K562 (cell line): ENCODE results near the gene SPEG. TPM values are rescaled to one million over a fixed set of nuclear protein-coding genes. Genes with fewer than 3 reads are reported as not detected.

Experiments
- ETV1 ChIP-seq: fragments of 450-650 bp; conservative IDR thresholded peaks from 2 replicates; pipeline ENCODE4 v1.6.1; 2016; ENCODE audit warnings: missing genetic modification characterization, control low read depth, low read depth, missing compliant biosample characterization
- FOXP1 ChIP-seq: sonication (generic); formaldehyde crosslinking; IDR thresholded peaks from 2 replicates; pipeline ENCODE4 v1.8.0; 2022; ENCODE audit warnings: mild to moderate bottlenecking, missing genetic modification reagents
- KDM4B ChIP-seq, 2 experiments: fragments of 450-650 bp in 1 of 2; sonication (generic) in 1 of 2; IDR thresholded peaks; 2 replicates each; pipeline ENCODE4 v1.6.1; 2016 to 2017; ENCODE audit warnings: borderline replicate concordance in 2 of 2, antibody characterized with exemption in 1 of 2, low read depth in 1 of 2, mild to moderate bottlenecking in 1 of 2
- MED1 ChIP-seq: sonication (generic); formaldehyde crosslinking; IDR thresholded peaks from 2 replicates; pipeline ENCODE4 v1.8.1; 2023; ENCODE audit warnings: missing genetic modification reagents, borderline replicate concordance
- NFE2 ChIP-seq: IDR thresholded peaks from 2 replicates; pipeline ENCODE4 v1.6.1; 2014; ENCODE audit warnings: antibody characterized with exemption, low read depth
- PRPF4 ChIP-seq: fragments of 200-400 bp; formaldehyde crosslinking; IDR thresholded peaks from one replicate; pipeline ENCODE4 v1.6.1; 2017; ENCODE audit warnings: low read length, low read depth, mild to moderate bottlenecking; ENCODE audit not compliant: insufficient read depth, poor library complexity, severe bottlenecking
- SMARCE1 ChIP-seq: fragments of 450-650 bp; IDR thresholded peaks from 2 replicates; pipeline ENCODE4 v1.7.1; 2016; ENCODE audit warnings: mild to moderate bottlenecking
- SREBF2 ChIP-seq: sonication (generic); formaldehyde crosslinking; IDR thresholded peaks from 2 replicates; pipeline ENCODE4 v1.4.0; 2020; ENCODE audit warnings: mild to moderate bottlenecking, missing genetic modification reagents
- WHSC1 ChIP-seq: IDR thresholded peaks from one replicate; pipeline ENCODE4 v1.6.1; 2012; ENCODE audit warnings: low read length, control low read depth, inconsistent platforms
- ZBTB12 ChIP-seq: fragments of 250-450 bp; sonication (Bioruptor Pico); IDR thresholded peaks from 2 replicates; pipeline ENCODE4 v1.4.0; 2020
- ZKSCAN3 ChIP-seq: fragments of 250-450 bp; sonication (Bioruptor Pico); IDR thresholded peaks from 2 replicates; pipeline ENCODE4 v1.4.0; 2020
- ZNF175 ChIP-seq: fragments of 200-800 bp; sonication (Bioruptor generic); IDR thresholded peaks from 2 replicates; pipeline ENCODE4 v1.6.1; 2016; ENCODE audit warnings: low read depth, mild to moderate bottlenecking, missing genetic modification characterization, missing compliant biosample characterization
- ZNF24 ChIP-seq: fragments of 450-650 bp; IDR thresholded peaks from 2 replicates; pipeline ENCODE4 v1.6.1; 2016
- ZNF583 ChIP-seq: fragments of 250-450 bp; sonication (Bioruptor Pico); IDR thresholded peaks from 2 replicates; pipeline ENCODE4 v1.4.0; 2020
- ZNF584 ChIP-seq: fragments of 200-800 bp; sonication (Bioruptor generic); IDR thresholded peaks from 2 replicates; pipeline ENCODE4 v1.6.1; 2016; ENCODE audit warnings: low read depth, mild to moderate bottlenecking, missing genetic modification characterization, missing compliant biosample characterization
- polyA plus RNA-seq, 8 experiments: library from polyadenylated mRNA; depleted of rRNA in 4 of 8; stranded (reverse) in 5 of 8; unstranded in 3 of 8; fragments of >200 nt; fragmentation: Nextera tagmentation in 2 of 8; fragmentation: Illumina TruSeq in 1 of 8; extraction: Ambion mirVana in 2 of 8; extraction: Trizol in 1 of 8; gene quantifications; 2 replicates each; pipeline versions ENCODE4 v1.2.1 to v1.2.3, GENCODE V29; 2011 to 2014; ENCODE audit warnings: inconsistent platforms in 1 of 8, missing spikeins in 1 of 8
- total RNA-seq, 7 experiments: library from RNA; depleted of rRNA in 6 of 7; stranded (reverse); fragments of >200 nt in 6 of 7; fragmentation: Illumina TruSeq in 2 of 7; extraction: Trizol in 2 of 7; gene quantifications; 2 replicates each; pipeline versions ENCODE4 v1.2.1 to v1.2.3, GENCODE V29; 2011 to 2021; ENCODE audit warnings: low replicate concordance in 1 of 7
- TF ChIP-seq, protein P1 (sequence below), 2 experiments: IDR thresholded peaks in 1 of 2; conservative IDR thresholded peaks in 1 of 2; 2 replicates each; pipeline ENCODE4 v1.6.1; 2016; ENCODE audit warnings: low read depth in 2 of 2, mild to moderate bottlenecking in 1 of 2, missing compliant biosample characterization in 1 of 2, missing genetic modification characterization in 1 of 2, moderate library complexity in 1 of 2
- TF ChIP-seq, protein P2 (sequence below): fragments of 450-650 bp; formaldehyde crosslinking; IDR thresholded peaks from 2 replicates; pipeline ENCODE4 v1.4.0; 2022; ENCODE audit warnings: mild to moderate bottlenecking, moderate library complexity
- TF ChIP-seq, protein P3 (sequence below): fragments of 250-450 bp; sonication (Bioruptor Pico); IDR thresholded peaks from 2 replicates; pipeline ENCODE4 v1.8.0; 2022; ENCODE audit warnings: moderate library complexity, mild to moderate bottlenecking, inconsistent platforms
- TF ChIP-seq, protein P4 (sequence below): fragments of 200-800 bp; sonication (Bioruptor generic); IDR thresholded peaks from 2 replicates; pipeline ENCODE4 v1.6.1; 2017; ENCODE audit warnings: missing genetic modification characterization, missing compliant biosample characterization

SPEG gene
- total and polyA plus RNA-seq, 9 of the 15 experiments (the other 6 are each of a cell fraction or from before 2014, with no cell fraction given) = 0.49 to 8.7 (median 3.0) TPM

DNA sequence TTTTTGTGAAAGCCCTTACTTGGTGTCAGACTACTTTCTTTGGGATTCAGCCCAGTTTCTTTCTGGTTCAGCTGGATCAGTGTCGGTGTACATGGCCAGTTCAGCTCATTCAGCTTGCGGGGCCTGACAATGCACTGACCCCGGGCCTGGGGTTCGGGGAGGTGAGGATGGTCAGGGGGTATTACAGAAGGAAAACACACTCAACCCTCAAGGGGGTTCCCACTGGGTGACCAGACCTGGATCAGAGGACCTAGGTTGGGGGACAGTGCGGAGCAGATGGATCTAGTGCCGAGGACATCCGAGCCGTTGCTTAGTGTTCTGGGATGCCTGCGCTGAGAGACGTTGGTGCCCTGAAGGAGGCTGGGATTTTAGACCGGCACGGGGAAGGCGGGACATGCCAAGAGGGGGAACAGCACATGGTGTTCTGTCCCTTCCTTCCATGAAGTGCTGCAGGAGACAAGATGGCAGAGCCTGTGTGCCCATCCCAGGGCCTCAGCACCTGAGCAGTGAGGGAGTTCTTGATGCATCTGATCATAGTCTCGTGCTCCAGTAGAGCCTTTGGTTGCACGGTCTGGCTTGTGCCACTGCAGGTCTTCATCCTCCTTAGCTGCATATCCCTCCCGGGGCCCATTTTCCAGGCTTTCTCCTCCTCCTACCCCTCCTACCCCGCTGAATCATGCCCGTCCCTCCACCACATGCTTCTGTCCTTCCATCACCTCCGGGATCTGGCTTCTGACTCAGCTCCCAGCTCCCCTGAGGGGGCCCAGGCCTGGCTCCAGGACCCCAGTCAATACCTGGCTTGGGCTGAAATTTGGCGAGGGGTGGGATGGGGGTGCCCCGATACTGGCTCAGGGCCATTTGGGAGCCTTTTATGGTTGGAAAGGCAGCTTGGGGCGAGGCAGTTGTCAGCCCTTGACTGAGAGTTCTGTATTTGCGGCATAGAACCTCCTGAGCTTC lies 18.0 kb downstream of the SPEG start (continued):
- TF ChIP-seq KDM4B (IDR thresholded peaks at IDR 0.05; ENCODE audit: borderline replicate concordance in 2 of 2, low read depth in 1 of 2) (no peak), MED1 (CRISPR knock-in tag) (no peak), ETV1 (tag) (no peak), SMARCE1 (0 out of 2 replicates have a peak, but pooled peaks have one; percentile 19), ZNF584 (CRISPR knock-in tag) (no peak), ZNF24 (no peak), ZKSCAN3 (CRISPR knock-in tag) (no peak), ZBTB12 (CRISPR knock-in tag) (no peak), ZNF175 (CRISPR knock-in tag) (no peak), SREBF2 (CRISPR knock-in tag) (no peak), PRPF4 (no peak), NFE2 (peak; percentile 48; the same call in 1 of the 2 replicates), ZNF583 (no peak), WHSC1 (no peak), FOXP1 (CRISPR knock-in tag) (no peak)
- TF ChIP-seq, protein P1, sequence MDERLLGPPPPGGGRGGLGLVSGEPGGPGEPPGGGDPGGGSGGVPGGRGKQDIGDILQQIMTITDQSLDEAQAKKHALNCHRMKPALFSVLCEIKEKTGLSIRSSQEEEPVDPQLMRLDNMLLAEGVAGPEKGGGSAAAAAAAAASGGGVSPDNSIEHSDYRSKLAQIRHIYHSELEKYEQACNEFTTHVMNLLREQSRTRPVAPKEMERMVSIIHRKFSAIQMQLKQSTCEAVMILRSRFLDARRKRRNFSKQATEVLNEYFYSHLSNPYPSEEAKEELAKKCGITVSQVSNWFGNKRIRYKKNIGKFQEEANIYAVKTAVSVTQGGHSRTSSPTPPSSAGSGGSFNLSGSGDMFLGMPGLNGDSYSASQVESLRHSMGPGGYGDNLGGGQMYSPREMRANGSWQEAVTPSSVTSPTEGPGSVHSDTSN (CRISPR knock-in tag; IDR thresholded peaks at IDR 0.05; ENCODE audit: low read depth) = no peak
- TF ChIP-seq, protein P1 (tag; conservative IDR thresholded peaks at IDR 0.05; ENCODE audit: low read depth) = no peak
- TF ChIP-seq, protein P2, sequence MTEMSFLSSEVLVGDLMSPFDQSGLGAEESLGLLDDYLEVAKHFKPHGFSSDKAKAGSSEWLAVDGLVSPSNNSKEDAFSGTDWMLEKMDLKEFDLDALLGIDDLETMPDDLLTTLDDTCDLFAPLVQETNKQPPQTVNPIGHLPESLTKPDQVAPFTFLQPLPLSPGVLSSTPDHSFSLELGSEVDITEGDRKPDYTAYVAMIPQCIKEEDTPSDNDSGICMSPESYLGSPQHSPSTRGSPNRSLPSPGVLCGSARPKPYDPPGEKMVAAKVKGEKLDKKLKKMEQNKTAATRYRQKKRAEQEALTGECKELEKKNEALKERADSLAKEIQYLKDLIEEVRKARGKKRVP (CRISPR knock-in tag) = no peak
- TF ChIP-seq, protein P3, sequence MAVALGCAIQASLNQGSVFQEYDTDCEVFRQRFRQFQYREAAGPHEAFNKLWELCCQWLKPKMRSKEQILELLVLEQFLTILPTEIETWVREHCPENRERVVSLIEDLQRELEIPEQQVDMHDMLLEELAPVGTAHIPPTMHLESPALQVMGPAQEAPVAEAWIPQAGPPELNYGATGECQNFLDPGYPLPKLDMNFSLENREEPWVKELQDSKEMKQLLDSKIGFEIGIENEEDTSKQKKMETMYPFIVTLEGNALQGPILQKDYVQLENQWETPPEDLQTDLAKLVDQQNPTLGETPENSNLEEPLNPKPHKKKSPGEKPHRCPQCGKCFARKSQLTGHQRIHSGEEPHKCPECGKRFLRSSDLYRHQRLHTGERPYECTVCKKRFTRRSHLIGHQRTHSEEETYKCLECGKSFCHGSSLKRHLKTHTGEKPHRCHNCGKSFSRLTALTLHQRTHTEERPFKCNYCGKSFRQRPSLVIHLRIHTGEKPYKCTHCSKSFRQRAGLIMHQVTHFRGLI (CRISPR knock-in tag) = no peak
- TF ChIP-seq, protein P4, sequence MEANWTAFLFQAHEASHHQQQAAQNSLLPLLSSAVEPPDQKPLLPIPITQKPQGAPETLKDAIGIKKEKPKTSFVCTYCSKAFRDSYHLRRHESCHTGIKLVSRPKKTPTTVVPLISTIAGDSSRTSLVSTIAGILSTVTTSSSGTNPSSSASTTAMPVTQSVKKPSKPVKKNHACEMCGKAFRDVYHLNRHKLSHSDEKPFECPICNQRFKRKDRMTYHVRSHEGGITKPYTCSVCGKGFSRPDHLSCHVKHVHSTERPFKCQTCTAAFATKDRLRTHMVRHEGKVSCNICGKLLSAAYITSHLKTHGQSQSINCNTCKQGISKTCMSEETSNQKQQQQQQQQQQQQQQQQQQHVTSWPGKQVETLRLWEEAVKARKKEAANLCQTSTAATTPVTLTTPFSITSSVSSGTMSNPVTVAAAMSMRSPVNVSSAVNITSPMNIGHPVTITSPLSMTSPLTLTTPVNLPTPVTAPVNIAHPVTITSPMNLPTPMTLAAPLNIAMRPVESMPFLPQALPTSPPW = 0 out of 2 replicates have a peak, but pooled peaks have one; percentile 17
